ENCODE data around the gene MLST8. TPM values are rescaled to one million over a fixed set of nuclear protein-coding genes. Genes with fewer than 3 reads are reported as not detected.

The MLST8 gene
- total RNA-seq, 1 experiment from 2014 or later, result 87.6 TPM

DNA sequence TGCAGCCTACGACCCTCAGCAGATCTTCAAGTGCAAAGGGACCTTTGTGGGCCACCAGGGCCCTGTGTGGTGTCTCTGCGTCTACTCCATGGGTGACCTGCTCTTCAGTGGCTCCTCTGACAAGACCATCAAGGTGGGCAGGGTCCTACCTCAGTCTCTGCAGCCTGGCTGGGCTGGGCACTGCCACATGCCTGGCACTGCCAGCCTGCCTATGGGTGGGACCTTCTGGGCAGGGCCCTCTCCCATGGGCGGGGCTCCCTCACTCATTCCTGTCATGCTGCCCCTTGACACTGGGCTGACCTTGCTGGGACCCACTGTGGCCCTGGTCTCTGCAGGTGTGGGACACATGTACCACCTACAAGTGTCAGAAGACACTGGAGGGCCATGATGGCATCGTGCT lies 31.3 kb upstream of the MLST8 start:
- H3K27me3 Mint-ChIP-seq (ENCODE audit: insufficient read depth, unreplicated experiment), result no peaks in the 10 kb centered on the region
- CTCF ChIA-PET, result no interaction called here
- H3K27ac Mint-ChIP-seq (ENCODE audit: low read depth, unreplicated experiment), result no peak overlapping the region
- H3K4me3 Mint-ChIP-seq (ENCODE audit: unreplicated experiment), result no peak overlapping the region
- no peak for DNase-seq (ENCODE audit: unreplicated experiment)
- intact Hi-C loops (cut with micrococcal nuclease), result no loop called here
- POLR2A ChIA-PET, result no interaction called here
- peaks cover 43% of the 10 kb centered on the region for H3K36me3 Mint-ChIP-seq (ENCODE audit: insufficient read depth, unreplicated experiment)
- H3K4me1 Mint-ChIP-seq (ENCODE audit: insufficient read depth, unreplicated experiment), result no peaks in the 10 kb centered on the region
- H3K9me3 Mint-ChIP-seq (ENCODE audit: unreplicated experiment), result no peaks in the 10 kb centered on the region
- no peak for TF ChIP-seq CTCF (IDR thresholded peaks at IDR 0.05; ENCODE audit: unreplicated experiment)
- BruUV-seq (replicated peaks), result no TSS peak

GRCh38 chr16:2174396-2175131 lies 30.7 kb upstream of the MLST8 start:
- ChIA-PET CTCF (interaction anchor here (0.9 kb wide), 1 partner anchor 8 kb away, joined by 4 read pairs; no protein-coding TSS in a partner anchor), POLR2A (interaction anchor here (1.3 kb wide), 1 partner anchor 11 kb away, joined by 3 read pairs; no protein-coding TSS in a partner anchor)
- no peak for DNase-seq (ENCODE audit: unreplicated experiment)
- Mint-ChIP-seq H3K36me3 (ENCODE audit: insufficient read depth, unreplicated experiment) (peaks cover 47% of the 10 kb centered on the region), H3K9me3 (ENCODE audit: unreplicated experiment) (no peaks in the 10 kb centered on the region), H3K27ac (ENCODE audit: low read depth, unreplicated experiment) (no peak overlapping the region), H3K4me3 (ENCODE audit: unreplicated experiment) (no peak overlapping the region), H3K27me3 (ENCODE audit: insufficient read depth, unreplicated experiment) (no peaks in the 10 kb centered on the region), H3K4me1 (ENCODE audit: insufficient read depth, unreplicated experiment) (no peaks in the 10 kb centered on the region)
- BruUV-seq (replicated peaks), result no TSS peak
- intact Hi-C loops (cut with micrococcal nuclease), result no loop called here
- no peak for TF ChIP-seq CTCF (IDR thresholded peaks at IDR 0.05; ENCODE audit: unreplicated experiment)

DNA sequence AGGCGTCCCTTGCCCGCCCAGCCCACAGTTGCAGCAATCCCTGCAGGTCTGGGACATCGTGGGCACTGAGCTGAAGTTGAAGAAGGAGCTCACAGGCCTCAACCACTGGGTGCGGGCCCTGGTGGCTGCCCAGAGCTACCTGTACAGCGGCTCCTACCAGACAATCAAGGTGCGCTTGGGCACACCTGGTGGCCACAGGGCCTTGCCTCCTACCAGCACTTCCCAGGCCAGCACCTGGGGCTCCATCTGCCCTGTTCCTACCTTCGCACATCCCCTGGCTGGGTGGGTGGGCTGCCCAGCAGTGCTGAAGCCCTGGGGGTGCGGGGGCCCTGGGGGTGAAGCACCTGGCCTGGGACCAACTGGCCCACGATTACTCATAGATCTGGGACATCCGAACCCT lies 29.8 kb upstream of the MLST8 start:
- CTCF ChIA-PET, result no interaction called here
- H3K27me3 Mint-ChIP-seq (ENCODE audit: insufficient read depth, unreplicated experiment), result no peaks in the 10 kb centered on the region
- H3K36me3 Mint-ChIP-seq (ENCODE audit: insufficient read depth, unreplicated experiment), result peaks cover 47% of the 10 kb centered on the region
- H3K4me3 Mint-ChIP-seq (ENCODE audit: unreplicated experiment), result no peak overlapping the region
- H3K4me1 Mint-ChIP-seq (ENCODE audit: insufficient read depth, unreplicated experiment), result no peaks in the 10 kb centered on the region
- intact Hi-C loops (cut with micrococcal nuclease), result no loop called here
- DNase-seq (ENCODE audit: unreplicated experiment), result no peak
- TF ChIP-seq CTCF (IDR thresholded peaks at IDR 0.05; ENCODE audit: unreplicated experiment), result no peak
- no peaks in the 10 kb centered on the region for H3K9me3 Mint-ChIP-seq (ENCODE audit: unreplicated experiment)
- BruUV-seq (replicated peaks), result no TSS peak
- no peak overlapping the region for H3K27ac Mint-ChIP-seq (ENCODE audit: low read depth, unreplicated experiment)
- POLR2A ChIA-PET, result interaction anchor here (1.3 kb wide), 1 partner anchor 10 kb away, joined by 3 read pairs; no protein-coding TSS in a partner anchor

GRCh38 chr16:2176047-2176446 lies 29.2 kb upstream of the MLST8 start:
- Mint-ChIP-seq H3K27me3 (ENCODE audit: insufficient read depth, unreplicated experiment) (no peaks in the 10 kb centered on the region), H3K9me3 (ENCODE audit: unreplicated experiment) (no peaks in the 10 kb centered on the region), H3K4me1 (ENCODE audit: insufficient read depth, unreplicated experiment) (no peaks in the 10 kb centered on the region), H3K4me3 (ENCODE audit: unreplicated experiment) (no peak overlapping the region), H3K27ac (ENCODE audit: low read depth, unreplicated experiment) (no peak overlapping the region), H3K36me3 (ENCODE audit: insufficient read depth, unreplicated experiment) (peaks cover 47% of the 10 kb centered on the region)
- no TSS peak for BruUV-seq (replicated peaks)
- no peak for DNase-seq (ENCODE audit: unreplicated experiment)
- ChIA-PET CTCF (no interaction called here), POLR2A (interaction anchor here (1.5 kb wide), 1 partner anchor 14 kb away, joined by 7 read pairs; no protein-coding TSS in a partner anchor)
- no peak for TF ChIP-seq CTCF (IDR thresholded peaks at IDR 0.05; ENCODE audit: unreplicated experiment)
- intact Hi-C loops (cut with micrococcal nuclease), result no loop called here

Measured in MCF 10A (cell line).